ENCODE results near the gene SEMA3C. TPM values are rescaled to one million over a fixed set of nuclear protein-coding genes. Genes with fewer than 3 reads are reported as not detected.

SEMA3C gene
- total RNA-seq, 2 experiments from 2014 or later, result not detected

DNA sequence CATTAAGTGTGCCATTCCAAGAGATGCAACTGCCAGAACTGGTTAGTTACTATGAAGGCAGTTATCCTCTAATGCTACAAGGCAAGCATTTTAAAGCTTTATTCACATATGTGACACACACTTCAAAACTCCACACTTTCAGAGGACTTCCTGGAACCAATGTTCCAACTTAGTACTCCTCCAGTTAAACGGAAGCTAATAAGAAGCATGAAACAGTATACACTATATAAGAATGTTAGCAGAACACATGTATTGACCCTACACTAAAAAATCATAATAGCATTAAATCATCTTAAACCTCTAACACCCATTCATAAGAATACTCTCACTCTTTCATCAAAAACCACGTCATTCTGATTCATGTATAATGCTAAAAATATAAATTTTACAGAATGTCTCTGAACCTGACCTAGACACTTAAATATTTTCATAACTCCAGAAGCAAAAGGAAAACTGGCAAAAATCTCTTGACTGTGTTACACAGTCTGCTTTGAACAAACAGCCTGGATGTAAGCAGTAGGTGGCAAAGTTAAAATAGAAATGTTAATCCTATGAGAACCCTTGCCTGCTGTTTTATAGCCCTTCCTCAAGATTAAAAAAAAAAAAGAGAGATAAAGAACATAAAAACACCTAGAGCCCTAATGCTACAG, 135.0 kb downstream of the SEMA3C start:
- no peaks in the 10 kb centered on the region for H3K27me3 Mint-ChIP-seq
- intact Hi-C loops (cut with micrococcal nuclease), result no loop called here
- H3K4me1 Mint-ChIP-seq (ENCODE audit: low read depth), result no peaks in the 10 kb centered on the region
- no peak for DNase-seq
- ChIA-PET CTCF (interaction anchor here (0.6 kb wide), 1 partner anchor 203 kb away, joined by 3 read pairs; no protein-coding TSS in a partner anchor), POLR2A (no interaction called here)
- no peak overlapping the region for H3K4me3 Mint-ChIP-seq
- H3K36me3 Mint-ChIP-seq, result no peaks in the 10 kb centered on the region
- no peak overlapping the region for H3K27ac Mint-ChIP-seq
- H3K9me3 Mint-ChIP-seq, result peaks cover 9% of the 10 kb centered on the region

DNA sequence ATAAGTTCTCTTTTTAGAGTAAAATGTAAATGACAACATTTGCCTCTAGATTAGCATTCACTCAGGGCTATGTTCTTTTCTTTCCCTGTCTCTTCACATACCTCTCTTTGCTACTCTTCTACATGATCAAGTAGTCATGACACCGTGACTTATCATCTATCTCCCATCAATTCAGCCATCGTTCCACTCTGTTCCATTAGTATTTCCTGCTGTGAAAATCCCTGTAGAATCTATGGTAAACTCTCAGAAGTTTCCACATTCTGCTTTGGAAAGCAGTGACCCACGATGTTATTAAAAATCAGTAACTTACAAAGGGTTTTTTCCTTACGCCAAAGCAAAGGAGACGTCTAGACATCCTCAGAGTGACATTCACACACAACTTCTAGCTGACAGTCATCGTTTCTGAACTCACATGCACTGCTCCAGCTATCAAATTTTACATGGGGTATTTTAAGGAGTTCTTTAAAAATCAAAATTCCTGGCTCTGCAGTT, 135.6 kb downstream of the SEMA3C start:
- H3K27me3 Mint-ChIP-seq, result no peaks in the 10 kb centered on the region
- CTCF ChIA-PET, result interaction anchor here (0.6 kb wide), 1 partner anchor 204 kb away, joined by 3 read pairs; no protein-coding TSS in a partner anchor
- H3K36me3 Mint-ChIP-seq, result no peaks in the 10 kb centered on the region
- intact Hi-C loops (cut with micrococcal nuclease), result no loop called here
- H3K4me1 Mint-ChIP-seq (ENCODE audit: low read depth), result no peaks in the 10 kb centered on the region
- H3K27ac Mint-ChIP-seq, result no peak overlapping the region
- no peak for DNase-seq
- H3K4me3 Mint-ChIP-seq, result no peak overlapping the region
- POLR2A ChIA-PET, result no interaction called here
- H3K9me3 Mint-ChIP-seq, result peaks cover 10% of the 10 kb centered on the region

DNA sequence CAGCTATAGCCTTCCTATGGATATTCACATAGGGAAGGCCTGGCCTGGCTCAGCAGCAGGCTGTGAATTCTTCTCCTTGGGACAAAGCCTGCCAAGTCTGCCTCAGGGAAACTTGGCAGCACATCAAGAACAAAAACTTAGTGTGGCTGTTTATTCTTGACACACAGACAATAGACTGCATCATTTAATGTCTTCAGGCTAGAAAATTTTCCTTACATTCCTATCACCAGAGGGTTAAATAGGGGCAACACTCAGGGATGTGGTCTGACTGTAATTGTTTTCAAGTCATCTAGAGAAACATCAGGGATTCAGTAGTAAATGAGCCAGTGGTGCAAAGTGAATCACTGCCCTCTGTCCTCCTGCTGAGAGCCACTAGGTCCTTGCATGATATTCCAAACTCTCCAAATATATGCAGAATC, 137.3 kb downstream of the SEMA3C start:
- DNase-seq, result no peak
- CTCF ChIA-PET, result no interaction called here
- H3K36me3 Mint-ChIP-seq, result no peaks in the 10 kb centered on the region
- POLR2A ChIA-PET, result no interaction called here
- intact Hi-C loops (cut with micrococcal nuclease), result no loop called here
- H3K4me1 Mint-ChIP-seq (ENCODE audit: low read depth), result no peaks in the 10 kb centered on the region
- no peaks in the 10 kb centered on the region for H3K27me3 Mint-ChIP-seq
- peaks cover 10% of the 10 kb centered on the region for H3K9me3 Mint-ChIP-seq
- H3K27ac Mint-ChIP-seq, result no peak overlapping the region
- no peak overlapping the region for H3K4me3 Mint-ChIP-seq

DNA sequence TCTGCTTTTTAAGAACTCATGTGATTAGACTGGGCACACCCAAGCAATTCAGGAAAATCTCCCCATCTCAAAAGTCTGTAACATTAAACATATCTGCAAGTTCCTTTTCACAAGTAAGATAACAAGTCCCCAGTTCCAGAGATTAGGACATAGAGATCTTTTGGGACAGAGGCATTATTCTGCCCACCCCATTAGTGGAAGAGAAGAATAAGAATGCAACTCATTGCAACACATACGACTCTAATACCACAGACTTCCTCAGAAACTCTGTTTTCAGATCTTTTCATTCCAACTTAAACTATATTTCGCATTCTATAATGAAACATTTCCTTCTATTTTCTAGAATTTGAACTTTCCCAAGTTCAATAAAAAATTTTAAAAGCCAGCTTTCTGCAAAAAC, 137.7 kb downstream of the SEMA3C start:
- POLR2A ChIA-PET, result no interaction called here
- peaks cover 10% of the 10 kb centered on the region for H3K9me3 Mint-ChIP-seq
- no peak overlapping the region for H3K27ac Mint-ChIP-seq
- no peaks in the 10 kb centered on the region for H3K4me1 Mint-ChIP-seq (ENCODE audit: low read depth)
- no peaks in the 10 kb centered on the region for H3K36me3 Mint-ChIP-seq
- H3K4me3 Mint-ChIP-seq, result no peak overlapping the region
- intact Hi-C loops (cut with micrococcal nuclease), result no loop called here
- no peaks in the 10 kb centered on the region for H3K27me3 Mint-ChIP-seq
- CTCF ChIA-PET, result no interaction called here
- DNase-seq, result no peak

DNA sequence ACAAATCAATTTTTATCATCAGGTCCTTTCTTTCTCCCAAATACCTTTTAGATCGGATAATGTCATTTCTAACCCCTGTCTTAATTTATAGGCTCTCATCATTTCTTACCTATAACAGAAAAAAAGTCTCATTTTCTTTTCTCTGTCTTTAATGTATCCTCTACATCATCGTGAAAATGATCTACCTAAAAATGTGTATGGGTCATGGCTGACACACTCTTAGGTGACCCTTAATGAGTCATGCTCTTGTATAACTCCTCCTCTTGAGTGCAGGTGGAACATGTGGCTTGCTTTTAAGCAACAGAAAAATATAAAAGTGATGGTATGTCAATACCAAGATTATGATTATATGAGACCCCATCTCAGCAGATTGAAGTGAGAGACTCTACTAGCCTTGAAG, 139.4 kb downstream of the SEMA3C start:
- intact Hi-C loops (cut with micrococcal nuclease), result no loop called here
- DNase-seq, result no peak
- Mint-ChIP-seq H3K4me3 (no peak overlapping the region), H3K9me3 (peaks cover 10% of the 10 kb centered on the region), H3K27ac (no peak overlapping the region), H3K4me1 (ENCODE audit: low read depth) (no peaks in the 10 kb centered on the region), H3K27me3 (no peaks in the 10 kb centered on the region), H3K36me3 (no peaks in the 10 kb centered on the region)
- POLR2A ChIA-PET, result no interaction called here
- CTCF ChIA-PET, result no interaction called here

DNA sequence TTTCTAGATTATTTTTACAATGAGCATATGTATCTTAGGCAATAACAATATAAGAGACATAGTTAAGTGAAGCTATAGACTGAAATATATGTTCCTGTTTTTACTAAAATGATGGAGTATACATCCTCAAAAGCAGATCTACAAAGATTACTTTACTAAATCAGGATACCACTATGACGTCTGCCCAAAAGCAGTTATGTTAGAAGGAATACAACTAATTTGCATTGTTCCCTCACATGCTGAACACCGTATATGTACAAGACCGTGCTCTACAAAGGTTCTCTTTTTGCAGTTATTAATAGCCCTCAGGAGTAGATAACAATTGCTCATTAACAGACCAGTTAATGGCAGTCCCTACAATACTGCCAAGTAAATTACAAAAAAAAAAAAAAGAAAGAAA, 143.0 kb downstream of the SEMA3C start:
- no peaks in the 10 kb centered on the region for H3K27me3 Mint-ChIP-seq
- no peaks in the 10 kb centered on the region for H3K36me3 Mint-ChIP-seq
- intact Hi-C loops (cut with micrococcal nuclease), result no loop called here
- ChIA-PET CTCF (no interaction called here), POLR2A (no interaction called here)
- H3K27ac Mint-ChIP-seq, result no peak overlapping the region
- no peak for DNase-seq
- peaks cover 15% of the 10 kb centered on the region for H3K9me3 Mint-ChIP-seq
- H3K4me1 Mint-ChIP-seq (ENCODE audit: low read depth), result no peaks in the 10 kb centered on the region
- no peak overlapping the region for H3K4me3 Mint-ChIP-seq

DNA sequence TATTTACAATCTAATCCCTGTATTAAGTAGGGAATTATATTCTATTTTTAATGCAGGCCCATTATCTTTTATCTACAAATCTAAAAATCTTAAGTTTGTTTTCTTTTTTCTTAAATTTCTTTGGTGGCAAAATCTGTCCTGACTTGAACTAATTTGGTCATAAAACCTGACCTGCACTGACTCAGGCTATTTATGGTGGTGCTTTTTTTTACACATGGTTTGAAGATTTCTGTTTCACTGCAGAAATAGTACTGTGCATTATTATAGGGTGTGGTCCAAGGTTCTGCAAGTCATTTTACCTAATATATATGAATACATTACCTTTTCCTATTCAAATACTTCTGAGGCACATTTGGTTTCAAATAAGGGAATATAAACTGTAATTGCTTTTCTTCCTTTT, 143.4 kb downstream of the SEMA3C start:
- no peaks in the 10 kb centered on the region for H3K36me3 Mint-ChIP-seq
- H3K4me1 Mint-ChIP-seq (ENCODE audit: low read depth), result no peaks in the 10 kb centered on the region
- no peaks in the 10 kb centered on the region for H3K27me3 Mint-ChIP-seq
- ChIA-PET POLR2A (no interaction called here), CTCF (no interaction called here)
- DNase-seq, result no peak
- peaks cover 15% of the 10 kb centered on the region for H3K9me3 Mint-ChIP-seq
- H3K27ac Mint-ChIP-seq, result no peak overlapping the region
- intact Hi-C loops (cut with micrococcal nuclease), result no loop called here
- H3K4me3 Mint-ChIP-seq, result no peak overlapping the region

DNA sequence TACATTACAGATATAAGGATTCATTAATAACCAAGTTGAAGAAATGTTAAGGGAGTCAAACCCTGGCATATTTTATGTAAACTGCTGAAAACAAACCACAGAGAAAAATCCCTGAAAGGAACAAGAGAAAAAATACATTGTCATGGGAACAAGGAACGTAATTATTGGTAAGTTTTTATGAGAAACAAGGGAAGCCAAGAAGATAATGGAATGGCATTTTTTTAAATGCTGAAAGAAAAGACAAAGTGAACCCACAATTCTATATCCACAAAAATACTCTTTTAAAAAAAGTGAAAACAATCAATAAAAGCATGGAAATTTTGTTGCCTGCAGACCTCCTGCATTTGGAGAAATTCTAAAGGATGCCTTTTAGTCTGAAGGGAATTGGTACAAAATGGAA, 144.0 kb downstream of the SEMA3C start:
- Mint-ChIP-seq H3K27ac (no peak overlapping the region), H3K9me3 (peaks cover 13% of the 10 kb centered on the region), H3K4me3 (no peak overlapping the region), H3K27me3 (no peaks in the 10 kb centered on the region), H3K4me1 (ENCODE audit: low read depth) (no peaks in the 10 kb centered on the region), H3K36me3 (no peaks in the 10 kb centered on the region)
- intact Hi-C loops (cut with micrococcal nuclease), result no loop called here
- ChIA-PET POLR2A (no interaction called here), CTCF (no interaction called here)
- DNase-seq, result no peak

DNA sequence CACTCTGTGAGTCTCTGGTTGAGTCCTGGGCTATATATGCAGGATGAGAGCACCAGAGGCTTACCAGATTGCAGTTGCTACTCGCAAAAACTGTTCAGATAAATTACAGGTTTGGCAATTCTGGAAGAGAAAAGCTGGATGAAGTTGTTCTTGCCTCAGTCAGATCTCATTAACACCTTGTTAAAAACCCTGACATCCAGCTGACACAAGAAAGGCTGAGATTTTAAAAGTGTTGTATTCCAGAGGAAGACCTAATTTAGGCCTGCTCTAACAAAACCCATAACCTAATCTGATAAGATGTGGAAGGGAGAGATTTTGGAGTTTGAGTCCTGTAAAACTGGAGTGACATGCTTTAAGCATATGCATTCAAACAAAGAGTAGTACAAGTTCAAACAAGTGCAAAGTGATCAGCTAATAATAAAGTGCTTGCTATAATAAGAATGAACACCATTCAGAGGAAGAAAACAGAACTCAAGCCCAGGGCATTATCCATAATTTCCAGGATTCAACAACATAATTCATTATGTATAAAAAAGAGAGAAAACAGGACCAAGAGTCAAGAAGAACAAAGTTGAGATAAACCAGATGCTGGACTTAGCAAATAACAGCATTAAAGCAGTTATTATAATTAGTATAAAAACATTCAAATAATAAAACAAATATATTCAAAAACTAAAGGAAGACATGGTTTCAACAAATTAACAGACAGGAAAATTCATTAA, 144.9 kb downstream of the SEMA3C start:
- intact Hi-C loops (cut with micrococcal nuclease), result no loop called here
- no peak for DNase-seq
- Mint-ChIP-seq H3K4me3 (no peak overlapping the region), H3K9me3 (peaks cover 8% of the 10 kb centered on the region), H3K27me3 (no peaks in the 10 kb centered on the region), H3K27ac (no peak overlapping the region), H3K4me1 (ENCODE audit: low read depth) (no peaks in the 10 kb centered on the region), H3K36me3 (no peaks in the 10 kb centered on the region)
- ChIA-PET CTCF (no interaction called here), POLR2A (no interaction called here)

DNA sequence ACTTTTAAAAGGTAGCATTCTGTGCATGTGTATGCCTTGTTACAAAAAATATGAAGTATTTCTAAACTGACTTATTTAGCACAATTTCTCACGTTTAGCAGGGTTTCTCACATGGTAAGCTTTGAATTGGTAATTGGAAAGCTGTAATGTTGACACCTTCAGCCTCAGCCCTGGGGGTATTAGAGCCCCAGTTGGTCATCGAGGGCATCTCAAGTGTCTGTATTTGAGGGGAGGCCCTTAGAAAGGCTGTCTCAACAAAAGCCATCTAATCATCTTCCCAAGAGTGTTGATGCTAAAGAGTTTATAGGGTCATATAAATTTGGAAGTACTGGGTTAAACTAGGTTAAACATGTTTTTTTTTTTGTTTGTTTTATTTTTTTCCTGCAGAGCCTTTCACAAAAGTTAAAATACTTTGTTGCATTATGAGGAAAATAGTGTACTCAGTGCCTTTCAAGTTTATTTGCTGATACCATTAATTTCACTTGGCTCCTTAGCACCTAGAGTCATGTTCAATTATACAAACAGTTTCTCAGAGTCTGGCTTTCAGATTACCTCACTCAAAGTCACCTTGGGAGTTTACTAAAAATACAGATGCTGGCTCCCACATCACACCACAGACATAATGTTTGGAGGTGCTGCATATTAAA, 146.4 kb downstream of the SEMA3C start:
- Mint-ChIP-seq H3K9me3 (peaks cover 6% of the 10 kb centered on the region), H3K27ac (no peak overlapping the region), H3K4me3 (no peak overlapping the region), H3K27me3 (no peaks in the 10 kb centered on the region), H3K36me3 (no peaks in the 10 kb centered on the region), H3K4me1 (ENCODE audit: low read depth) (no peaks in the 10 kb centered on the region)
- ChIA-PET CTCF (no interaction called here), POLR2A (no interaction called here)
- intact Hi-C loops (cut with micrococcal nuclease), result no loop called here
- no peak for DNase-seq

DNA sequence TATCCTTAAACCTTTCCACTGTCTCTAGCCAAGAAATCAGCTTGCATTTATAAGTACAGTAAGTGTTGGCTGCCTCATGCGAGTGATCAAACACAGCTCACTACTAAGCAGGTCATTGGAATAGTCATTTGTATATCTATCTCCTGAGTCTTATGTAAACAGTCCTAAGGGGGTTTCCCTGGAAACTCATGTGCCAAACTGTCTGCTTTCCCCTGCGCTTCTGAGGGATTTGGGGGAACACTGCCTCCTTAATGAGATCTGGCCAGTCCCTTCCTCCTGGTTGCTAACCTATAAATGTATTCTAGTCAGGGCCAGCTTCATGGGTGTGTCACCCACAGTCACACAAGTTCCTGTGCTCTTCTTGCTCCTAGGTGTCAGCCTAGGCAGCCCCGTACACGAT, 147.3 kb downstream of the SEMA3C start:
- intact Hi-C loops (cut with micrococcal nuclease), result no loop called here
- H3K27ac Mint-ChIP-seq, result no peak overlapping the region
- no peak overlapping the region for H3K4me3 Mint-ChIP-seq
- H3K27me3 Mint-ChIP-seq, result no peaks in the 10 kb centered on the region
- no peaks in the 10 kb centered on the region for H3K36me3 Mint-ChIP-seq
- ChIA-PET POLR2A (no interaction called here), CTCF (no interaction called here)
- DNase-seq, result no peak
- H3K4me1 Mint-ChIP-seq (ENCODE audit: low read depth), result no peaks in the 10 kb centered on the region
- H3K9me3 Mint-ChIP-seq, result peaks cover 6% of the 10 kb centered on the region

DNA sequence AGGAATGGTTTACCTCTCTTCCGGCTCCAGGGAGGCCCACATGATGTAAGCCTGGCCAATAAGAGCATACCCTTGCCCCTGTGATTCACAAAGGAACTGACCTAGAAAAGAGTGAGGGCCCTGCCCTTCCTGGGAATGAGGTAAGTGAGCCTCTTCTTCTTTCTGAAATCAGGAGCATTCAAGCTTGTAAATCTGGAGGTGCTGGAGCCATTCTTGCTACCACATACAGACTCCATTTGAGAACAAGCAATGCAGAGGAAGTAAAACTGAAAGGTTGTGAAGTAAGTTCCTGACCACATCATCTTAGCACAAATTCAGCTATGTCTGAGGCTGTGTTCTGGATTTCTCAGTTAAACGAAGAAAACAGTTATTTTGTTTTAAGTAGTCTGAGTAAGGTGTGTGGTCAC, 148.2 kb downstream of the SEMA3C start:
- Mint-ChIP-seq H3K27me3 (no peaks in the 10 kb centered on the region), H3K4me1 (ENCODE audit: low read depth) (no peaks in the 10 kb centered on the region), H3K27ac (no peak overlapping the region), H3K4me3 (no peak overlapping the region), H3K36me3 (no peaks in the 10 kb centered on the region), H3K9me3 (peaks cover 6% of the 10 kb centered on the region)
- ChIA-PET POLR2A (no interaction called here), CTCF (no interaction called here)
- intact Hi-C loops (cut with micrococcal nuclease), result no loop called here
- DNase-seq, result no peak

DNA sequence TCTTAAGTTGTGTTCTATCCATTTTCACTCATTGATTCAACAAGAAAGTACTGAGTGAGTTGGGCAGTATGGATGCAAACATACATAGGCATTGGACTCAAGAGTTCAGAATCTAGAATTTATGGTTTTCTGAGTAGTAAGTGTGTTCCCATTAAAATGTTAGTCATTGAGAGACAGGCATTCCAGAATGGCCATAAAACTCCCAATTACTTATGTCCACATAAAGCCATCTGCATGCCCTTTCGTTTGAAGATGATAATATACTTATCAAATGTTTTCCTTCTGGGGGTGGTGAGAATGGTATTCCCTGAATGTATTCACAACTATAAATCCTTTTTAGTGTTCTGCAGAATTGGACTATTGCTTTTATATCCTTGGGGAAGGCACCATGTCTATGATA, 148.8 kb downstream of the SEMA3C start:
- Mint-ChIP-seq H3K9me3 (peaks cover 6% of the 10 kb centered on the region), H3K27ac (no peak overlapping the region), H3K4me3 (no peak overlapping the region), H3K27me3 (no peaks in the 10 kb centered on the region), H3K36me3 (no peaks in the 10 kb centered on the region), H3K4me1 (ENCODE audit: low read depth) (no peaks in the 10 kb centered on the region)
- CTCF ChIA-PET, result interaction anchor here (0.5 kb wide), 1 partner anchor 736 kb away, joined by 3 read pairs; no protein-coding TSS in a partner anchor
- POLR2A ChIA-PET, result no interaction called here
- intact Hi-C loops (cut with micrococcal nuclease), result no loop called here
- no peak for DNase-seq

Data from activated CD4-positive, alpha-beta memory T cell treated with anti-CD3 and anti-CD28 coated beads for 36 hours (primary cell).